A549 (cell line): ENCODE results near the gene CCSER1. TPM values are rescaled to one million over a fixed set of nuclear protein-coding genes. Genes with fewer than 3 reads are reported as not detected.

Experiments
- ATAC-seq, 2 experiments: fragments of 200-7000 bp in 1 of 2; fragments of >200 bp in 1 of 2; cut with Nextera tagmentation in 1 of 2; cut with Tn5 transposase in 1 of 2; 3 replicates each; pipeline versions ENCODE4 v1.8.0 to v1.9.1; 2018 to 2020; ENCODE audit warnings: mild to moderate bottlenecking in 1 of 2, moderate library complexity in 1 of 2
- CTCF ChIA-PET: fragments of 300-600 bp; sonication (Branson Sonifier 250); formaldehyde crosslinking; extraction: SDS; loops from one replicate; lab custom pipeline; 2021; ENCODE audit warnings: antibody characterized with exemption, inconsistent platforms; lab: Yijun Ruan, JAX
- POLR2A ChIA-PET: fragments of 350-600 bp; formaldehyde crosslinking; extraction: SDS; loops from one replicate; lab custom pipeline; 2021; ENCODE audit warnings: antibody characterized with exemption, inconsistent platforms; lab: Yijun Ruan, JAX
- DNase-seq, 2 experiments: peaks; one replicate each; pipeline versions ENCODE4 v3.0.0 to v3.0.0-alpha.2; 2011 to 2016; ENCODE audit warnings: low read depth in 1 of 2, low spot score in 1 of 2
- FAIRE-seq: peaks from 2 replicates; lab custom pipeline; 2011; peaks lifted over from hg19 to GRCh38; lab: Jason Lieb, UNC
- H3K27ac ChIP-seq, 2 experiments: fragments of >200 bp; sonication (Bioruptor Twin); formaldehyde crosslinking; 3 replicates each; pipeline ENCODE4 v1.5.1; 2016 to 2017
- H3K4me1 ChIP-seq: fragments of >200 bp; sonication (Bioruptor Twin); formaldehyde crosslinking; 3 replicates; pipeline ENCODE4 v1.6.1; 2016
- H3K4me2 ChIP-seq: fragments of >200 bp; sonication (Bioruptor Twin); formaldehyde crosslinking; 3 replicates; pipeline ENCODE4 v1.6.1; 2016
- H3K4me3 ChIP-seq: fragments of >200 bp; sonication (Bioruptor Twin); formaldehyde crosslinking; 3 replicates; pipeline ENCODE4 v1.5.1; 2016
- H3K9me3 ChIP-seq: fragments of >200 bp; sonication (Bioruptor Twin); formaldehyde crosslinking; 3 replicates; pipeline ENCODE4 v1.6.1; 2016
- ATOH8 ChIP-seq: fragments of 250-450 bp; sonication (Bioruptor Pico); IDR thresholded peaks from 2 replicates; pipeline ENCODE4 v1.5.0; 2020; ENCODE audit warnings: low read depth, mild to moderate bottlenecking, moderate library complexity
- BHLHE40 ChIP-seq: IDR thresholded peaks from 2 replicates; pipeline ENCODE4 v1.6.1; 2012; ENCODE audit warnings: low read depth, low read length, inconsistent platforms
- CBX2 ChIP-seq: fragments of 200-600 bp; sonication (generic); IDR thresholded peaks from 2 replicates; pipeline ENCODE4 v1.6.1; 2016; ENCODE audit warnings: low read depth, mild to moderate bottlenecking, borderline replicate concordance
- CEBPB ChIP-seq, 2 experiments: fragments of >200 bp in 1 of 2; sonication (Bioruptor Twin) in 1 of 2; formaldehyde crosslinking in 1 of 2; IDR thresholded peaks; 2 replicates each; pipeline ENCODE4 v1.6.1; 2012 to 2016
- EHMT2 ChIP-seq: fragments of 200-600 bp; sonication (generic); IDR thresholded peaks from 2 replicates; pipeline ENCODE4 v1.6.1; 2016; ENCODE audit warnings: antibody characterized with exemption, low read depth, mild to moderate bottlenecking, moderate library complexity
- ESRRA ChIP-seq: fragments of 150-350 bp; IDR thresholded peaks from 2 replicates; pipeline ENCODE4 v1.6.1; 2014; ENCODE audit warnings: mild to moderate bottlenecking, low read length, borderline replicate concordance
- FOSL2 ChIP-seq, 2 experiments: fragments of 450-650 bp in 1 of 2; fragments of >200 bp in 1 of 2; sonication (Bioruptor Twin) in 1 of 2; formaldehyde crosslinking; IDR thresholded peaks; 2 replicates each; pipeline versions ENCODE4 v1.5.0 to v1.6.1; 2016 to 2020; ENCODE audit warnings: mild to moderate bottlenecking in 1 of 2, moderate library complexity in 1 of 2
- HDAC2 ChIP-seq: fragments of 200-600 bp; sonication (generic); IDR thresholded peaks from 2 replicates; pipeline ENCODE4 v1.6.1; 2016
- HES2 ChIP-seq: fragments of >200 bp; sonication (Bioruptor Twin); formaldehyde crosslinking; IDR thresholded peaks from 2 replicates; pipeline ENCODE4 v1.6.1; 2016
- HMGXB4 ChIP-seq: fragments of 250-450 bp; sonication (Bioruptor Pico); IDR thresholded peaks from 2 replicates; pipeline ENCODE4 v1.5.0; 2021; ENCODE audit warnings: mild to moderate bottlenecking, moderate library complexity, borderline replicate concordance
- HOXB13 ChIP-seq: fragments of 250-450 bp; sonication (Bioruptor Pico); IDR thresholded peaks from 2 replicates; pipeline ENCODE4 v1.5.0; 2020; ENCODE audit warnings: low read depth, mild to moderate bottlenecking, moderate library complexity
- HOXB5 ChIP-seq: fragments of 250-450 bp; sonication (Bioruptor Pico); IDR thresholded peaks from 2 replicates; pipeline ENCODE4 v1.5.0; 2020; ENCODE audit warnings: mild to moderate bottlenecking, moderate library complexity
- JUN ChIP-seq, 2 experiments: fragments of >200 bp; sonication (Bioruptor Twin); formaldehyde crosslinking; IDR thresholded peaks; 2 replicates in 1 of 2; 3 replicates in 1 of 2; pipeline ENCODE4 v1.6.1; 2016 to 2017
- MAX ChIP-seq: IDR thresholded peaks from 2 replicates; pipeline ENCODE4 v1.6.1; 2012
- NFE2L2 ChIP-seq: fragments of 150-350 bp; conservative IDR thresholded peaks from 2 replicates; pipeline ENCODE4 v1.6.1; 2014; ENCODE audit warnings: low read length
- NPAS2 ChIP-seq: fragments of 250-450 bp; sonication (Bioruptor Pico); IDR thresholded peaks from 2 replicates; pipeline ENCODE4 v1.8.0; 2022; ENCODE audit warnings: mild to moderate bottlenecking, moderate library complexity, borderline replicate concordance
- PHF8 ChIP-seq: fragments of 200-600 bp; sonication (generic); IDR thresholded peaks from 2 replicates; pipeline ENCODE4 v1.6.1; 2016; ENCODE audit warnings: low read depth, mild to moderate bottlenecking, antibody characterized with exemption, moderate library complexity, borderline replicate concordance
- RAD21 ChIP-seq, 2 experiments: fragments of >200 bp in 1 of 2; sonication (Bioruptor Twin) in 1 of 2; formaldehyde crosslinking in 1 of 2; IDR thresholded peaks in 1 of 2; conservative IDR thresholded peaks in 1 of 2; 2 replicates in 1 of 2; 3 replicates in 1 of 2; pipeline ENCODE4 v1.6.1; 2012 to 2018; ENCODE audit warnings: inconsistent platforms in 1 of 2
- RARB ChIP-seq: fragments of 250-450 bp; sonication (Bioruptor Pico); IDR thresholded peaks from 2 replicates; pipeline ENCODE4 v1.8.0; 2021; ENCODE audit warnings: mild to moderate bottlenecking, moderate library complexity
- RFX5 ChIP-seq: fragments of 450-650 bp; IDR thresholded peaks from 2 replicates; pipeline ENCODE4 v1.7.1; 2014; ENCODE audit warnings: antibody characterized with exemption, mild to moderate bottlenecking, moderate library complexity
- SREBF2 ChIP-seq: fragments of 450-650 bp; IDR thresholded peaks from 2 replicates; pipeline ENCODE4 v1.6.1; 2014; ENCODE audit warnings: mild to moderate bottlenecking, moderate library complexity
- USF2 ChIP-seq: fragments of 450-650 bp; IDR thresholded peaks from 2 replicates; pipeline ENCODE4 v1.6.1; 2014; ENCODE audit warnings: antibody characterized with exemption
- ZFP36 ChIP-seq: fragments of 450-650 bp; IDR thresholded peaks from 2 replicates; pipeline ENCODE4 v1.6.1; 2014; ENCODE audit warnings: borderline replicate concordance; ENCODE audit not compliant: partially characterized antibody
- ZNF302 ChIP-seq: fragments of 250-450 bp; sonication (Bioruptor Pico); IDR thresholded peaks from 2 replicates; pipeline ENCODE4 v1.9.0; 2021; ENCODE audit warnings: inconsistent platforms, mild to moderate bottlenecking, moderate library complexity
- WGBS: methylation state at CpG from one replicate; pipeline ENCODE4 v1.1.6; 2017; ENCODE audit errors: missing lambda C conversion rate; 5-methylcytosine and 5-hydroxymethylcytosine counted together
- polyA plus RNA-seq, 4 experiments: library from polyadenylated mRNA; depleted of rRNA in 3 of 4; stranded (reverse); fragments of >200 nt; fragmentation: RNase III in 1 of 4; extraction: RNeasy Plus Mini Kit Qiagen cat#74134 plus additional on column Dnase treatment in 1 of 4; gene quantifications; 2 replicates in 3 of 4; 3 replicates in 1 of 4; pipeline ENCODE4 v1.2.3, GENCODE V29; 2011 to 2017

Gene CCSER1
- polyA plus RNA-seq, 2 of the 4 experiments (the other 2 are of a cell fraction): 0.06 TPM; not detected in 1

GRCh38 chr4:91362125-91362524 lies 1234.9 kb downstream of the CCSER1 start:
- 0% methylated on average over 1 of the region's 1 CpG for WGBS
- DNase-seq (no peak), ATAC-seq (no peak), FAIRE-seq (no peak)
- no peak for TF ChIP-seq SREBF2
- TF ChIP-seq JUN (IDR thresholded peaks at IDR 0.05): no peak
- no peak for TF ChIP-seq HDAC2
- TF ChIP-seq HES2: no peak
- TF ChIP-seq ZFP36: no peak
- no peak for TF ChIP-seq USF2
- no peak for TF ChIP-seq EHMT2
- TF ChIP-seq HOXB13 (CRISPR knock-in tag): no peak
- no peak for TF ChIP-seq RARB
- TF ChIP-seq MAX: no peak
- TF ChIP-seq FOSL2 (IDR thresholded peaks at IDR 0.05): no peak
- no peak for TF ChIP-seq FOSL2 (CRISPR knock-in tag; IDR thresholded peaks at IDR 0.05)
- TF ChIP-seq BHLHE40: no peak
- TF ChIP-seq ATOH8 (CRISPR knock-in tag): no peak
- TF ChIP-seq HMGXB4 (CRISPR knock-in tag): no peak
- TF ChIP-seq ZNF302 (CRISPR knock-in tag): no peak
- no peak for TF ChIP-seq PHF8
- TF ChIP-seq NFE2L2: no peak
- TF ChIP-seq CBX2: no peak
- TF ChIP-seq ESRRA: no peak
- TF ChIP-seq RFX5: no peak
- Histone ChIP-seq H3K4me1 (no peaks in the 10 kb centered on the region), H3K27ac (no peak overlapping the region), H3K9me3 (no peaks in the 10 kb centered on the region), H3K4me2 (no peak overlapping the region), H3K4me3 (no peak overlapping the region)
- ChIA-PET POLR2A (no interaction called here), CTCF (no interaction called here)

GRCh38 chr4:91366554-91366953 lies 1239.4 kb downstream of the CCSER1 start:
- H3K4me1 ChIP-seq: no peaks in the 10 kb centered on the region
- H3K9me3 ChIP-seq: no peaks in the 10 kb centered on the region
- H3K4me3 ChIP-seq: no peak overlapping the region
- H3K27ac ChIP-seq: no peak overlapping the region
- FAIRE-seq (no peak), DNase-seq (no peak), ATAC-seq (no peak)
- ChIA-PET POLR2A (no interaction called here), CTCF (interaction anchor here (0.6 kb wide), 1 partner anchor 655 kb away, joined by 3 read pairs; no protein-coding TSS in a partner anchor)
- no peak for TF ChIP-seq NPAS2 (CRISPR knock-in tag)
- TF ChIP-seq HOXB5 (CRISPR knock-in tag): no peak
- TF ChIP-seq RAD21 (conservative IDR thresholded peaks at IDR 0.05 in 1 of 2, IDR thresholded peaks at IDR 0.05 in 1 of 2): no peak
- no peak for TF ChIP-seq FOSL2 (IDR thresholded peaks at IDR 0.05)
- TF ChIP-seq FOSL2 (CRISPR knock-in tag; IDR thresholded peaks at IDR 0.05): no peak
- TF ChIP-seq CEBPB (IDR thresholded peaks at IDR 0.05): no peak
- no peak for TF ChIP-seq RARB
- no peak overlapping the region for H3K4me2 ChIP-seq
